Endometrial microvascular endothelial cells (primary cell): Measurements from ENCODE around the gene PITPNM3. TPM values are rescaled to one million over a fixed set of nuclear protein-coding genes. Genes with fewer than 3 reads are reported as not detected.
"Not testable (repeated sequence)": the region's sequence is repeated elsewhere in the genome, so short reads cannot be mapped to it uniquely, and the experiment has no call there.

Experiments used
- in situ Hi-C: cut with HindIII; loops from 2 replicates; pipeline ENCODE4 v1.10.0; 2017; ENCODE audit warnings: low sequenced_read_pairs, low pct_unique_long_range_greater_than_20kb; ENCODE audit errors: inconsistent ontology term
- total RNA-seq: library from RNA; depleted of rRNA; stranded (reverse); fragments of >200 nt; gene quantifications from one replicate; pipeline ENCODE4 v1.2.3, GENCODE V29; 2015; ENCODE audit errors: inconsistent ontology term

Gene PITPNM3
- total RNA-seq, 1 donor from 2014 or later: 0.09 TPM

- in situ Hi-C loops: no loop called here
Measured at GRCh38 chr17:6492892-6493674, 63.3 kb downstream of the PITPNM3 start.

- in situ Hi-C loops: no loop called here
Measured at GRCh38 chr17:6491071-6491700, 65.2 kb downstream of the PITPNM3 start.

- in situ Hi-C loops: no loop called here
Measured at GRCh38 chr17:6489016-6489550, 67.3 kb downstream of the PITPNM3 start.

- in situ Hi-C loops: no loop called here
Measured at GRCh38 chr17:6488008-6488539, 68.3 kb downstream of the PITPNM3 start.

GRCh38 chr17:6487251-6488007 is 68.9 kb downstream of the PITPNM3 start:
- in situ Hi-C loops: no loop called here

DNA sequence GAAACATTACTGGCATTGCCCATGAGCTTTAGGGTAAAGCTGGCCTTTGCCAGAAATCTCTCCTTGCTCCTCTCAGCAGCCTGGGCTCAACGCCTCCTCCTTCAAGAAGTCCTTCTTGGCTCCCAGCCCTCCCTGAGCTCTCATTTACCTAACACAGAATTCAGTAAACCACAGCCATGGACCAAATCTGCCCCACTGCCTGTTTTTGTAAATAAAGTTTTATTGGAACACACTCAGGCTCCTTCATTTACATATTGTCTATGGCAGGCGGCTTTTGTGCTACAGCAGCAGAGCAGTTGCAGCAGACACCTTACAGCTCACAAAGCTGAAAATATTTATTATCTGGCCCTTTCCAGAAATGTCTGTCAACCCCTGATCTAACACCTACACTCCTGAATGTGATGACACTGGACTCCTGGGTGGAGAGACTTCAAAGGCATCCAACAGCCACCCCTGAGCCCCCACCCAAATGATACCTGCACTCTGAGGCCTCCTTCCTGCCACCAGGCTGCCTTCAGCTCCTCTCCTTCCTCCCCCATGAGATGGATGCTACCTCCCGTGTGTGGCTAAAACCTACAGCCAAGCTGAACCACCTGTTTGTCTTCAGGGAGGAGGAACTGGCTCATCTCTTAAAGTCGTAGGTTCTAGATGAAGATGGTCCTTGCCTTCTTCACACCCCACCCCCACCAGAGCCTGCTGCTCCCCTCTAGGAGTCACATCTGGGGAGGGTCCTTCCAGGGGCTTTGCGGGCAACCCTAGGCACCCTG is 70.5 kb downstream of the PITPNM3 start:
- in situ Hi-C loops: no loop called here

DNA sequence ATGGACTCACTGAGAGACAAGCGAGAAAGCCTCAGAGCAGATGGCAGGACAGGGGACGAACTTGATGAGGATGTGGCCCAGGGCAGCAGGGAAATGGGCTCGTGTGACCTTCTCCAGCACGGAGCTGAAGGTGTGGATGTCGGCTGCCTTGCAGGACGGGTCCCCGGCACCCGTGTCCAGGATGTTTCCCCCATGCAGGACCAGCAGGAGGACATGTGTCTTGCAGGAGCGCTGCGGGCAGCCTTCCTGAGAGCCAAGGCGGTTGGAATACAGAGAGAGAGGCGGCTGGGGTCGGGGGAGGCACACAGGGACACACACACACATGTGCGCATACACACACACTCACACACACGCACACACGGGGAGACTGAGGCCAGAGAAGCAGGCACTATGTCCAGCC is 72.8 kb downstream of the PITPNM3 start:
- in situ Hi-C loops: no loop called here

GRCh38 chr17:6482796-6483195 is 73.6 kb downstream of the PITPNM3 start:
- in situ Hi-C loops: not testable (repeated sequence)

GRCh38 chr17:6482105-6482455 is 74.3 kb downstream of the PITPNM3 start:
- in situ Hi-C loops: no loop called here

- in situ Hi-C loops: no loop called here
Measured at GRCh38 chr17:6480303-6480675, 76.1 kb downstream of the PITPNM3 start.

GRCh38 chr17:6479622-6480302 is 76.6 kb downstream of the PITPNM3 start:
- in situ Hi-C loops: no loop called here

DNA sequence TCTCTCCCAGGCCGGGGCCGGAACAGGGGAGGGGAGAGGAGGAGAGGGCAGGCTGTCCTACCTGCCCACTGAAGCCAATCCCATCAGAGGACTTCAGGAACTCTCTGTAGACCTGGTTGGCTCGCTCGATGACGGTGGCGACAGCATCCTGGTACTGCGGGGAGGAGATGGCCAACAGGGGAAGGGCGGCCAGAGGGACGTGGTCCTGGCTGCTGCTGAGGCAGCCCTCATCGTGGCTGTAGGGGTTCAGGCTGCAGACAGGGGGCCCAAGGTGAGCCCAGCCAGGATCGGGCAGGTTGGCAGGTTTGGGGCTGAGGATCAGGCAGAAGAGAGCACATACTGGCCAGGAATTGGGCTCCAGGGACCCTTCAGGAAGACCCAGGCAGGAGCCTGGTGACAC is 77.9 kb downstream of the PITPNM3 start:
- in situ Hi-C loops: no loop called here

DNA sequence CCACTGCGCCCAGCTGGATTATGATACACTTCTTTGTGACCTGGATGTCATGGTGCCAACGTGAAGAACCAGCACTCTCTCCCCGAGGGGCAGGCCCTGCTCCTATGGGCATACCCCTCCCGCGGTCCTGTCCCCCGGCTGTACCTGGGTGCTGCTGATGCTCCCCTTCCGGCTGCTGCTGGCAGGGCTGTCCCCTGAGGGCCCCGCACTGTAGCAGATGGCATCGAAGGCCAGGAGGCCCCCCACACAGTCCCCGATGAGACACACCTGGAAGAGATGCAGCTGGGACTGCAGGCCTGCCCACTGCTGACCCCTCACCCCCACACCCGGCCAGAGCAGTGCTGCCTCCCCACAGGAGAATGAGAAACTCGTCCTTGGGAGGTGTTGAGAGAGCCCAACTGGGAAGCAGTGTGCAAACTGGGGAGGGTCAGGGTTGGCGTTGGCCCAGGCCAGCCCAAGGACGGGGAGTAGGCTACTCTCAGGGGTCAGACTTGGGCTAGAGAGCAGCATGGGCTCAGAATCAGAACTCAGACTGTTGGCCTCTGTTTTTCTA is 78.4 kb downstream of the PITPNM3 start:
- in situ Hi-C loops: no loop called here

DNA sequence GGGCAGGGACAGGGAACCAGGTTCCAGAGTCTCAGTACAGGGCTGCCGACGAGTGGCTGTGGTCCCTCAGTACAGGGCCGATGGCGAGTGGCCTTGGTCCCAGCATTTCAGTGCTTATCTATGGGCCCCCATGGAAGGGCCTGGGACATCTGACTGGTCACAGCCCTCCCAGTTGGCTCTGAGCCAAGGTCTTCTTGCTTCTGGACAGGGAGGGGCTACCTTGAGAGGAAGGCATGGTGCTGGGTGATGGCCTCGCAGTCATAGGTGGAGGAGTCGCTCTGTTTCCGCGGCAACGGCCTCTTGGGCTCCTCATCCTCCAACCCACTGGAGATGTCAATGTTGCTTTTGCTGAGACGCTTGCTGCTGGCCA is 79.6 kb downstream of the PITPNM3 start:
- in situ Hi-C loops: no loop called here

- in situ Hi-C loops: no loop called here
Measured at GRCh38 chr17:6476076-6476809, 80.1 kb downstream of the PITPNM3 start.

DNA sequence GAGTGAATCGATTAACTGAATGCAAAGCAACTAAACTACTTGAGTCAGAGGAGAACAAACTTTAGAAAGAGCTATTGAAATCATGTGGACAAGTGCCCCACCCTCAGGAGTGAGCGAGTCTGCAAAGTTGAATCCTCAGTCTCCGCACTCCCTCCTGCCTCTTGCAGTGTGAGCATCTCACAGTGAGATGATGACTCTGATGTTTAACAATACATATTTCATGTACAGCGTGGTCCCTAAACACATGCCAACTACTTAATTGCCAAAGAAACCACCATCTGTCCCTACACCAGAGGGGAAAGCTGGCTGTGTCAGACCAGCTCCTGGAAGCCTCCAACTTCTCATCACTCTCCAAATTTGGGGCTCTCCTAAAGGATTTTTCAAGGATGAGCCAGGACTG is 80.9 kb downstream of the PITPNM3 start:
- in situ Hi-C loops: no loop called here

DNA sequence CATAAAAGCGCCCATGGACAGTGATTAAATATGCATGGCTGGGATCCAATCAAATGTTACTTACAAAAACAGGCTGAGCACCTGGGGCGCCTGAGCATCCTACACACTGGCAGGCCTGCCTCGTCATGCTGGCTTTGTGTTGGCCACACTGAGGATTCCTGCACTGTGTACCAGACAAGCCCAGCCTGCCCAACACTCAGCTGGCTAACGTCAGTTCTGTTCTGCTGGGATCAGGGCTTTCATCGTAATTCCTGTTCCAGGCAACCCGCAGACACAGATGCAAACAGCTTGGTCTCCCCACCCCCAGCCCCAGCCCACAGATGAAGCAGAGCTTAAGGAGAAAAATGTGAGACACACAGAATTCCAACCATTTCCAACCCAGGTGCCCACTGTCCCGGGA is 81.4 kb downstream of the PITPNM3 start:
- in situ Hi-C loops: no loop called here
